Frontal cortex (tissue), 4 donors: ENCODE measurements around the gene HUWE1. TPM values are rescaled to one million over a fixed set of nuclear protein-coding genes. Genes with fewer than 3 reads are reported as not detected.

Source experiments
- DNase-seq, 2 donors: peaks; one replicate each; pipeline ENCODE4 v3.0.0; 2012; ENCODE audit warnings: low spot score in 2 of 2
- FAIRE-seq: peaks from 2 replicates; lab custom pipeline; 2012; peaks lifted over from hg19 to GRCh38; lab: Jason Lieb, UNC
- total RNA-seq: library from RNA; depleted of rRNA; stranded (reverse); fragments of >200 nt; gene quantifications from one replicate; pipeline ENCODE4 v1.2.3, GENCODE V29; 2014
- donor health status: control.
- donor health status: control.
- donor health status: control.

Gene HUWE1
- total RNA-seq, 1 donor from 2014 or later, result 83.2 TPM

- DNase-seq (no peak), FAIRE-seq (no peak)
Measured at GRCh38 chrX:53688300-53688699, 1.8 kb upstream of the HUWE1 start.

DNA sequence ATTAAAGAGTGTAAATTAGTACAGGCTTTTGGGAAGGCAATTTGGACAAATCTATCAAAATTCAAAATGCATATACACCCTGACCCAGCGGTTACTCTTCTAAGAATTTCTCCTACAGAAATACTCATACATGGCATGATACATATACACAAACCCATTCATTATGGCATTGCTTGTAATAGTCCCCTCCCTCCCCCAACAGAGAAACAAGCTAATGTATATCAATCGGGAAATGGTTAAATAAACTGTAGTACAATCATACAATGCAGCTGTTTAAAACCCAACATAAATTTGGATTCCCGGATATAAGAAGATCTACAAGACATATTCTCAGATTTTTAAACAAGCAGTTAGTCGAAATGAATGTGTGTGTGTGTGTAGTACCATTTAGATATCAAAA is 808 bp downstream of the HUWE1 start:
- DNase-seq, result no peak
- FAIRE-seq, result no peak

DNA sequence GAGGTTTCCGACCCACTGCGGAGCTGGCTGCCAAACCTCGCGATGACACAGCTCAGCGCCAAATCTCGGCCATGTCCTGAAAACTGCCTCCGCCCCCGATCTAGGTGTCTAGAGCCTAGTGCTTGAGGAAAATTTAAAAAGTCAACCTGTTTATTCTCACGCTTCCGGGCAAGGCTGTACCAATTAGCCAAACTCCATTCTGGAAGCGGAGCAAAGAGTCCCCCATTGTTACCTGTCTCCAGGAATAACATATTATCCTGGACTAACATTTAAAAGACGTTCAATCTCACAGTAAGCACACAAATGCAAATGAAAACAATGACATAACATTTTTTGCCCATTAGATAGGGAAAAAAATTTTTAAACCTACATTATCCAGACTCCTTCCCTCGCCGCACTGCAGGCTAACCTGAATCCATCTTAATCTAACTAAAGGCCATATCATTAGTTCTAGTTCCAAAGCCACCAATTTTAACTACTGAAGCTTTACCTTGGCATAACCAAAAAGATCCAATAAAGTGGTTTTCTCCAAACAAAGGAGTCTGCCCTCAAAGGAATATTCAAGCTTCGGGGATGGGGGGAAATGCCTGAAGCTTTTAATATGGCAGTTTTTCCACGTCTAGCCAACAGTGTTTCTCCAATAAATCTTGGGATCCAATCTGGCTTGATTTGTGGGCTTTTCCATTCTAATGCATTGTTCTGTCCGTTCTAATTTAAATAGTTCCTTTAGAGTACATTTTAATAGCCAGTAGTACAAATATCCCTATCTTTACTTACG is 1.9 kb downstream of the HUWE1 start:
- DNase-seq, result no peak
- FAIRE-seq, result no peak

- DNase-seq (peak; percentile 75 to 77), FAIRE-seq (peak; percentile 34)
Measured at GRCh38 chrX:53683556-53684414, 2.7 kb downstream of the HUWE1 start.

- DNase-seq (no peak), FAIRE-seq (no peak)
Measured at GRCh38 chrX:53682885-53683555, 3.5 kb downstream of the HUWE1 start.

GRCh38 chrX:53681661-53682060 is 4.9 kb downstream of the HUWE1 start:
- FAIRE-seq, result no peak
- no peak for DNase-seq

- no peak for FAIRE-seq
- DNase-seq, result no peak
Measured at GRCh38 chrX:53678667-53679066, 7.9 kb downstream of the HUWE1 start.

- DNase-seq (no peak), FAIRE-seq (no peak)
Measured at GRCh38 chrX:53677286-53677685, 9.2 kb downstream of the HUWE1 start.

GRCh38 chrX:53674581-53674980 is 11.9 kb downstream of the HUWE1 start:
- DNase-seq, result no peak
- FAIRE-seq, result no peak

- FAIRE-seq, result no peak
- DNase-seq, result no peak
Measured at GRCh38 chrX:53669258-53669657, 17.3 kb downstream of the HUWE1 start.

DNA sequence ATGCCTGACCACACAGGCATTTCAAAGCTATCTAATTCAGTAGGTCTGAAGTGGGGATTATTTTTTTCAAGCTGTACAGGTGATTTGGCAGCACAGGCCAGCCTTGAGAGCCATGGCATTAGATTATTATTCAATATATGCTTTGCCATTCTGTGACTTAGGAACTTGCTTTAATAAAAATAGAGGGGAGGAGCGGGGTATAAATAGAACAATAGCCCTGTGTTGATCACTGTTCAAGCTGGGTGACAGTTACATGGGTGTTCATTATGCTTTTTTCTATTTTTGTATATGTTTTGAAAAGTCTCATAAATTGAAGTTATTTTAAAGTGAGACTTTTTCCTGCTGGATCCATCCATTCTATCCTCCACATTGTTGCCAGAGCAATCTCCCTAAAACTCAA is 20.3 kb downstream of the HUWE1 start:
- FAIRE-seq (no peak), DNase-seq (no peak)

DNA sequence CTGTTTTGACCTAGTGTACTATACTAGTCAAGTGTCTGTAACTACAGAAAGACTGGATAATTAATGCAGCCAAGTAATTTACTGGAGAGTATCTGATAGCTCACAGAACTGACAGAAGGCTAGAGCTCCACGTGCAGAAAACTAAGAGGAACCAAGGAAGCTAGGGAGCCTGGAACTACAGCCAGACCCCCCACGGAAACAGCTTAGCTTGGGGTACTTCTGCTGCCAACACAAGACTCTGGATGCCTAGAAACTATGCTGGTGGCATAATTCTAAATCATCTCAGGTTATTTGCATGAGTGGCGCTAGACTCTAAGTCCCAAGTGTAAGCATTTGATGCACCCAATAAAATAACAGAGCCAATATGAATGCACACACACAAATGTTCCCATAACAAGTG is 26.5 kb downstream of the HUWE1 start:
- DNase-seq (no peak), FAIRE-seq (no peak)

DNA sequence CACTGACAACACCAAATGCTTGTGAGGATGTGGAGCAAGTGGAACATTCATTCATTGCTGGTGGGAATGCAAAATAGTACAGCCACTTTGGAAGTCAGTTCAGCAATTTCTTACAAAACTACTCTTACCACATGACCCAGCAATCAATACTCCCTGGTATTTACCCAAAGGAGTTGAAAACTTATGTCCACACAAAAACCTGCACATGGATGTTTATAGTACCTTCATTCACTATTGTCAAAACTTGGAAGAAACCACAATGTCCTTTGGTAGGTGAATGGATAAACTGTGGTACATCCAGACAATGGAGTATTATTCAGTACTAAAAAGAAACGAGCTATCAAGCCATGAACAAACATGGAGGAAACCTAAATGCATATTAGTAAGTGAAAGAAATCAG is 27.5 kb downstream of the HUWE1 start:
- DNase-seq (no peak), FAIRE-seq (no peak)

DNA sequence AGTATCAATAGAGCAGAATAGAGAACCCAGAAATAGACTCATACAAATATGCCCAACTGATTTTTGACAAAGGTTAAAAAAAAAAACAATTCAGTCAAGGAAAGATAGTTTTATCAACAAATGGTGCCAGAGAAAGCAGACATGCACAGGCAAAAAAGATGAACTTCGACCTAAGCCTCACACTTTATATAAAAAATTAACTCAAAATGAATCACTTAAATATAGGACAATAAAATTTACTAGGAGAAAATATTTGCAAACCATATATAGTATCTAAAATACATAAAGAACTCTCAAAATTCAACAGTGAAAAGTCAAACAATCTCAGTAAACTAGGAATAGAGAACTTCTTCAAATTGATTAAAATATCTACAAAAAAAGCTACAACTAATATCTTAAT is 29.7 kb downstream of the HUWE1 start:
- no peak for DNase-seq
- FAIRE-seq, result no peak

GRCh38 chrX:53654376-53654775 is 32.1 kb downstream of the HUWE1 start:
- no peak for DNase-seq
- FAIRE-seq, result no peak

DNA sequence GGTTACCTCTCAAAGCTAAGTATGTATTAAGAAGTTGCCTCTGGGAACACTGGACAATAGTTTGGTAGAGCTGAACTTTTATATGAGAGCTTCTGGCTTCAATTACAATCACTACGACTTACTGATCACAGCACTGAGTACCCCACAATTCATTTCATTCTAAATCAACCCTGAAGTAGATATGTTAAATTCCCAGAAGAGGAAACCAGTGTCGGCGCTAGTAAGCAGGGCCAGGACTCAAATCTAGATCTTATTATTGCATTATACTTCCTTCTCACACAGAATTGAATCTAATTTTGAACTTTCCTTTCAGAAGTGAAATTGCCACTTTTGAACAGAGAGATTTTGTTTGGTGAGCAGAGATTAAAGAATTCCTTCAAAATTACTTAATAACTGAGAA is 41.8 kb downstream of the HUWE1 start:
- FAIRE-seq (no peak), DNase-seq (no peak)

DNA sequence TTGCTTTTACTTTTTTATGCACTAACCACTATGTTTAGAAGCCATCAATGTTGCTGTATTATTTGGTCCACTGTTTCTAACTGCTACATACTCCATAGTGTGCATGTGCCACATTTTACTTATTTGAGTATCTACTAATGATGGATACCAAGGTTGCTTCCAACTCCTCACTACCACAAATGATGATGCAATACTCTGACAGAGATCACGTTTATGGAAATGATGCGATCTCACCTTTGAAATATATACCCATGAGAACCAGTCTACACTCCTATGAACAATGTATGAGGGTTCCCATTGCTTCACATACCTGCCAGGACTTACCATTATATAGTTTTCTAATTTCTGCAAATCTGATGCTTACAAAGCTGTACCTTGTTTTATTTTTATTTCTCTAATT is 44.2 kb downstream of the HUWE1 start:
- FAIRE-seq (no peak), DNase-seq (no peak)

DNA sequence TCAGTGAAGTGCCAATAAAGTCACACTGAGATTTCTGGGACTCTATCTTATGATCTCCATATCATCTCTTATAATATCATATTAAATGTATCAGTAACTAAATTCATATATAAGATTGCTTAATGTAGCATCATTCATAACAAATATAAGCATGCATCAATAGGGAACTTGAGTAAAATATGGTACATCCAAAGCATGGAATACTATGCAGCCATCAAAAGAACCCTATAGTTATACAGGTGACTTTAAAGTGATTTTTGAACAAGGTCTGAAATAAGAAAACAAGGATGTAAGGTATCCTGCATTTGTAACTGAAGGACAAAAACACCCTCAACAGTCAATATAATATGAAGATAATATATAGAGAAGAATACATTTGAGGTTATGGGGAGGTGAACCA is 47.3 kb downstream of the HUWE1 start:
- DNase-seq (no peak), FAIRE-seq (no peak)

DNA sequence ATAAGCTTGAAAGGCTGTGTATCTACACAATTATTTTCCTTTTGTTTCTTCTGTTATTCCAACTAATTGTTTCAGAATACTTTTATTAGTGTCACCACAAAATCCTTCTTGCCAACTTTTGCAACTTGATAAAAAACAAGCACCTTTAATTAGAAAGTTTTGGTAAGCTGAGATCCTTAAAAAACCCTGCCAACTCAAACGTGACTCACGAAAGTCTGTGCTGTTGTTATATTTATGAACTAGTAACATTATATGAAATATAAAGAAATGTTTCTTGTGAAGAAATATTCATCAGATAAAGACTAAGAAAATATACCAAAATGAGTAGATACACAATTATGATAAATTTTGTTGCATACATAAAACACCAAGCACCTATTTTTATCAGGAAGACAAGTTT is 49.0 kb downstream of the HUWE1 start:
- DNase-seq (no peak), FAIRE-seq (no peak)

DNA sequence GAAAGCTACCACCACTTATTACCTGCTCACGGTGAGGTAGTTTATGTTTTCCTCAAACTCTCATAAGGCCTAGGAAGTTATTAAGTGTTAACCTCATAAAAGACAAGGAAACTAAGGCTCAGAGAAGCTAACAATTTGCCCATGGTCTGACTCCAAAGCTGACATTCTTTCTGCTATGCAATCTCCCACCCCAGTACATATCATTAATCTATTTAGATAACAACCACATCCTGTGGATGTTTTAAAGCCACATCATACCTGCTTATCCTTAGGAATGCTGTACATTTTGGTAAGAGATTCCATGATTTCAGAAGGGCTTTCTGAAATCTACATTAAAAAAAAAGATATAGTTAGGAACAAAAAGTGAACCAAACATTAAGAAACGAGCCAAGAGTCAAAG is 55.4 kb downstream of the HUWE1 start:
- FAIRE-seq, result no peak
- no peak for DNase-seq

GRCh38 chrX:53630261-53630660 is 56.3 kb downstream of the HUWE1 start:
- FAIRE-seq (no peak), DNase-seq (no peak)
